HG02588 (cell line): ENCODE measurements around the gene INSM1.

Experiments used
- ATAC-seq: cut with Tn5 transposase; IDR thresholded peaks from one replicate; pipeline ENCODE4 v1.9.1; 2021; ENCODE audit warnings: mild to moderate bottlenecking, moderate library complexity; ENCODE audit not compliant: unreplicated experiment

The INSM1 gene

GRCh38 chr20:20417876-20418676 is 50.2 kb downstream of the INSM1 start:
- no peak for ATAC-seq
